AG09319 (cell line): ENCODE measurements around the gene GABRB3.
"Not testable (repeated sequence)": the region's sequence is repeated elsewhere in the genome, so short reads cannot be mapped to it uniquely, and the experiment has no call there.

Source experiments
- DNase-seq: peaks from one replicate; pipeline ENCODE4 v3.0.0-alpha.2; 2010; ENCODE audit warnings: low read depth; ENCODE audit errors: extremely low read depth
- TF ChIP-seq, protein P1 (sequence below): IDR thresholded peaks from 2 replicates; pipeline ENCODE4 v1.5.1; 2011; ENCODE audit warnings: low read depth, mild to moderate bottlenecking, inconsistent platforms, low read length, moderate library complexity

Gene GABRB3

DNA sequence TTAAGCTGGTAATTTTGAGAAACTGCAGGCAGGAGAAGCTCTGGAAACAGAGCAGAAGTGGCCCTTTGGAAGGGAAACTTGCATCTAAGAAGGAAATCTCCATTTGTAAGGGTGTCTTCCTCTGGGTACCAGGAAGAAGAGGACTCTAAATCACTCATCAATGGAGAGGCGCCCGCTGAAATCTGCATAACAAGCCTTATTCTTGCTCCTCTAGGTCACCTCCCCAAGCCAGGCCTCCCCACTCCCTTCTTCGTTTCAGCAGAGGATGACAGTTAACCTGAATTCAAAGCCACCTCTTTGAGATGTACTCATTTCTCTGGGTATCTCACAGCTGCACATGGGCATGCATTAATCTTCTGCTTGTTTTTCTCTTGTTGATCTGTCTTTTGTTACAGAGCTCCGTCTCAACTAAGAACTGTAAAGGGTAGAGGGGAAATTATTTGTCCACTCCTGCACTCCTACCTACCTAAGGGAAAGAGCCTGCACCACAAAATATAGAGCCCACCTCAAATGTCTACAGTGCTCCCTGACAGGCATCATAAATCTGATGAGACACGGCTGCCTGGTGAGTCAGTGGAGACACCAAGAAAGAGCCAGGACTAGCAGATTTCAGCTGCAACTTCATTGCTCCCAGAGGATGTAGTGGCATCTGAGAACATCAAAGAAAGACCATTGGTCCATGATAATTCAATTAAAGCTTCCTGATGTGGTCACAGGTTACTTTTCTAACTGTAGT is 51.5 kb downstream of the GABRB3 start:
- TF ChIP-seq, protein P1, sequence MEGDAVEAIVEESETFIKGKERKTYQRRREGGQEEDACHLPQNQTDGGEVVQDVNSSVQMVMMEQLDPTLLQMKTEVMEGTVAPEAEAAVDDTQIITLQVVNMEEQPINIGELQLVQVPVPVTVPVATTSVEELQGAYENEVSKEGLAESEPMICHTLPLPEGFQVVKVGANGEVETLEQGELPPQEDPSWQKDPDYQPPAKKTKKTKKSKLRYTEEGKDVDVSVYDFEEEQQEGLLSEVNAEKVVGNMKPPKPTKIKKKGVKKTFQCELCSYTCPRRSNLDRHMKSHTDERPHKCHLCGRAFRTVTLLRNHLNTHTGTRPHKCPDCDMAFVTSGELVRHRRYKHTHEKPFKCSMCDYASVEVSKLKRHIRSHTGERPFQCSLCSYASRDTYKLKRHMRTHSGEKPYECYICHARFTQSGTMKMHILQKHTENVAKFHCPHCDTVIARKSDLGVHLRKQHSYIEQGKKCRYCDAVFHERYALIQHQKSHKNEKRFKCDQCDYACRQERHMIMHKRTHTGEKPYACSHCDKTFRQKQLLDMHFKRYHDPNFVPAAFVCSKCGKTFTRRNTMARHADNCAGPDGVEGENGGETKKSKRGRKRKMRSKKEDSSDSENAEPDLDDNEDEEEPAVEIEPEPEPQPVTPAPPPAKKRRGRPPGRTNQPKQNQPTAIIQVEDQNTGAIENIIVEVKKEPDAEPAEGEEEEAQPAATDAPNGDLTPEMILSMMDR = no peak
- DNase-seq = no peak

DNA sequence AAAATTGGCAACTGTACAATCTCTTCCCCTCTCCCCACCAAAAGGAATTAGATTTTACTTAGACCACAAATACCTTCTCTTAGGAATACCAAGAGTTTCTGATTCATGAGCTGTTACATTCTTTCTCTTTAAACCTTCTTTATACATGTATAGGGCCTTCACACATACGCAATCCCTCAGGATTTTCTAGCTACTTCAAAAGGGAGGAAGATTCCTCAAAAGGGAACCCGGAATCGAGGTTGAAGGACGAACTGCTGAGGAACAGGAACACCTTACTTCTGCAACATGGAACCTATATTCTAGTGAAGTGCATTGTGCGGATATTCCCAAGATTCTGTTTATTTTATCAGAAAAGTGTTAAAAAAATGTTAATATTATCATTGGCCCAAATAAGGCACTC is 52.3 kb downstream of the GABRB3 start:
- TF ChIP-seq, protein P1 = no peak
- no peak for DNase-seq

DNA sequence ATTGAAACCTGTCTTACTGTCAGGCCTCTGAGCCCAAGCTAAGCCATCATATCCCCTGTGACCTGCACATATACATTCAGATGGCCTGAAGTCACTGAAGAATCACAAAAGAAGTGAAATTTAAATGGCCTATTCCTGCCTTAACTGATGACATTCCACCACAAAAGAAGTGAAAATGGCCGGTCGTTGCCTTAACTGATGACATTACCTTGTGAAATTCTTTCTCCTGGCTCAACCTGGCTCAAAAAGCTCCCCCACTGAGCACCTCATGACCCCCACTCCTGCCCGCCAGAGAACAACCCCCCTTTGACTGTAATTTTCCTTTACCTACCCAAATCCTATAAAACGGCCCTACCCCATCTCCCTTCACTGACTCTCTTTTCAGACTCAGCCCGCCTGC is 53.0 kb downstream of the GABRB3 start:
- DNase-seq = not testable (repeated sequence)

DNA sequence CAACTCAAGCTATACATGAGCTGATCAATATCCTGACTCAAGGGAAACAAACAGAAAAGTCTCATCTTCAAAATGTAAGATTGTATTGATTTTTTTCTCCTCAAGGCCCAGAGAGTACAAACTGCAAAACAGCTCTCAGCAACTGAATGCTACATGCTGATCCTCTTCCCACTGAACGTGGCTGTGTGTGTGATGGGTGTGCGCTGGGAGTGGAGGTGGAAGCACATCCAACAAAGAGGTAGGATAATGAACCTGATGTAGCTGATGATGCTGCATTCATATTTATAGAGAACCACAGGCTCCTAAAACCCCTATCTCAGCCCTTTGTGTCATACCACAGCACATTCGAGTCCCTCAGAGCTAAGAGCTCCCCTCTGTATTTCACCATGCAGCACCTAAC is 56.8 kb downstream of the GABRB3 start:
- TF ChIP-seq, protein P1 = no peak

DNA sequence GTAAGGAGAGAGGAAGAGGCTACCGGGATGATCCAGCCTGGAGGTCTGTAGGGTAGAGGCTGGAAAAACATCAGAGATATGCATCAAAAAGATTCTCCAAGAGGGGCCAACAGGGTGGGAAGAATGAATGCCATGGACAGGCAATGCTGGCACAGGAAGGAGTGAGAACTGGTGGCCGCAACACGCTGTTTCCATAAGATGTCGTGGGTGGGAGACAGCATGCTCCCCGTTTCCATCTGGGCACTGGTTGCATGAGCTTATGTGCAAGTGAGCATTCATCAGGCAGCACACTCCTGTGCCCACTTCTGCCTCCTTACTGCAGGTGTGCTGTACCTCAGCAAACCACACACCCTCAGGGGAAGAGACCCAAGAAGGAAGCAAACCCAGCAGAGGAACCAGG is 59.4 kb downstream of the GABRB3 start:
- TF ChIP-seq, protein P1 = no peak
- no peak for DNase-seq

More for the DNA sequence above, 56.8 kb downstream of the GABRB3 start:
- no peak for DNase-seq

DNA sequence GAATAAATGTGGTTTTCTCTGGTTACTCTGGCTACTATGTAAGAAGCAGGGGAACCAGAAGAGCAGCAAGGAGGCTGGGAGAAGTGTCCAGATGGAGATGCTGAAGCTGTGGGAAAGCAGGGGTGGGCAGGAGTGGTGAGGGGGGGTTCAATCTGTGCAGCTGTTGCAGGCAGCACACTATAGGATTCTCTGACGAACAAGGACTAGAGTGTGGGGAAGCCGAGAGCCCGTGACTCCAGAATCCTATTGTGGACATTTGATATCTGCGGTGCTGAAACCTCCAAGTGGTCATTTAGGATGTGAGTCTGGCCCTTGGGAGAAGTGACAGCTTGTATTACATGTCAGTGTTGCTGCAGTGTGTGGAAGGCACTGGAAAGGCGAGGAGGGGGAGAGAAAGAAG is 60.5 kb downstream of the GABRB3 start:
- TF ChIP-seq, protein P1 = no peak
- no peak for DNase-seq

DNA sequence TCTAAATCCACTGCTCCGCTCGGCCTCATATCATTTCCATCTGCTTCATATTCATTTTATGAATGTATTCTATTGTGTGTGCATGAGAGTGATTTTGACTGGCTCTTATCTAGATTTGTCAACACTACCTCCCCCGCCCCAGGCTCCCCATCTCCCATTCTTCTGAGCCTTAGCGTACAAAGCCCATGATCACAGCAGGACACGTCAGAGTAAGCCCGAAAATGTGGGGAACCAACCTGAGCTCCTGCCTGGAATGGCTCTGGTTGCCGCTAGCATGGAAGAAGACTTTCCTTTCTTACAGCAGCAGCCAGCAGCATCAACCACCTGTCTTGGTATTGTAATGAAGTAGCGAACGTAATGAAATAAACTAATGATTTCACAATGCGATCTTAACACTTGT is 61.4 kb downstream of the GABRB3 start:
- no peak for DNase-seq
- TF ChIP-seq, protein P1 = no peak

DNA sequence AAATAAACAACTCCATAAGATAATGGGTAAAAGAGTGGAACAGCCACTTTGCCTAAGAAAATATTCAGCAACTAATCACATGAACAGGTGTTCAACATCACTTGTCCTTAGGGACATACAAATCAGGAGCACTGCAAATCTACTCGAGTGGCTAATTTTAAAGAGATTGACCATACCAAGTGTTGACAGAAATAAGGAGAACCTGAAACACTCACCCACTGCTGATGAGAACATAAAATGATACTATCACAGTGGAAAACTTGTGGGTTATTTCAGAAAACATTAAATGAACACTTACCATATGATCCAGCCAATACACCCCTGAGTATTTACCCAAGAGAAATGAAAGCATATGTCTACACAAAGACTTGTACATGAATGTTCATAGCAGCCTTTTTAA is 70.5 kb downstream of the GABRB3 start:
- no peak for DNase-seq
- TF ChIP-seq, protein P1 = no peak
